NOMO-1 (cell line): Measurements from ENCODE around the gene ENOSF1.
A peak's percentile ranks its signal among the peaks of the same experiment; 100 is the strongest.
"Not testable (repeated sequence)": the region's sequence is repeated elsewhere in the genome, so short reads cannot be mapped to it uniquely, and the experiment has no call there.

Experiments used
- DNase-seq, 2 experiments: peaks; one replicate each; lab custom pipeline; 2025; ENCODE audit not compliant: unreplicated experiment in 2 of 2; lab: John Stamatoyannopoulos, UW

ENOSF1 gene, protein sequence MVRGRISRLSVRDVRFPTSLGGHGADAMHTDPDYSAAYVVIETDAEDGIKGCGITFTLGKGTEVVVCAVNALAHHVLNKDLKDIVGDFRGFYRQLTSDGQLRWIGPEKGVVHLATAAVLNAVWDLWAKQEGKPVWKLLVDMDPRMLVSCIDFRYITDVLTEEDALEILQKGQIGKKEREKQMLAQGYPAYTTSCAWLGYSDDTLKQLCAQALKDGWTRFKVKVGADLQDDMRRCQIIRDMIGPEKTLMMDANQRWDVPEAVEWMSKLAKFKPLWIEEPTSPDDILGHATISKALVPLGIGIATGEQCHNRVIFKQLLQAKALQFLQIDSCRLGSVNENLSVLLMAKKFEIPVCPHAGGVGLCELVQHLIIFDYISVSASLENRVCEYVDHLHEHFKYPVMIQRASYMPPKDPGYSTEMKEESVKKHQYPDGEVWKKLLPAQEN

GRCh38 chr18:712401-713134 is at the start of gene ENOSF1:
Gene ENOSF1 (minus strand): TSS chr18:712630. CDS start chr18:712587, 43 bp downstream.
- DNase-seq: peak; percentile 36 to 66

- DNase-seq: not testable (repeated sequence)
These were observed 47.4 kb upstream of the ENOSF1 start for GRCh38 chr18:759864-760263.

GRCh38 chr18:755506-755905 is 43.1 kb upstream of the ENOSF1 start:
- no peak for DNase-seq

DNA sequence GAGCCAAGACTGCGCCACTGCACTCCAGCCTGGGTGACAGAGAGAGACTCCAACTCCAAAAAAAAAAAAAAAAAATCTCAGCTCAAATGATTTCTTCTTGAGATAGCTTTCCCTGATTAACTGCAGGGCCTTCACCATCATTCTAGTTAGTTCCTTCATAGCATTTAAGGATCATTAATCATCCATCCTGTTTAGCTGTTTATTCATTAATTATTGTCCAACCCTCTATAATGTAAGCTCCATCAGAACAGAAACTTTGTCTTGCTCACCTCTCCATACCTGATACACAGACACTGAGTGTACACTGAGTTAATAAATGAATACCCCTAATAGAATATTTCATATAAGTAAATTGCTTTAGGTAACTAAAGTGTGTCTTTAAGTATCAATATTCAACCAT is 42.2 kb upstream of the ENOSF1 start:
- no peak for DNase-seq

DNA sequence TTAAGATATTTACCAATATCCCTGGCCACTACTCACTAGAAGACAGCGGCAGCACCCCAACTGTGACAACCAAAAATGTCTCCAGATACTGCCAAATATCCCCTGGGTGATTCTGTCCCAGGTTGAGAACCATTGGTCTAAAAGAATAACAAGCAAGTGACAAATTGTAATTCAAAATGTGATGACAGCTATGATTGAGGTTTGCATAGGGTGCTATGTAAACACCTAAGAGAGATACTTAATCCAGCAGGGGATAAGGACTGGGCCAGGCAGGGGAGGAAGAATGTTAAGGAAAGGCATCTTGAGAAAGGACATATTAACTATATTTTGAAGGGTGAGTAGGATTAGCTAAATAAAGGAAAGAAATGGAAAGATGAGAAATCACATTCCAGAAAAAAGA is 38.0 kb upstream of the ENOSF1 start:
- no peak for DNase-seq

- no peak for DNase-seq
These were observed 32.6 kb upstream of the ENOSF1 start for GRCh38 chr18:744832-745597.

GRCh38 chr18:741931-742512 is 29.6 kb upstream of the ENOSF1 start:
- DNase-seq: peak in 1 of 2 experiments; percentile 50

GRCh38 chr18:732371-732770 is 19.9 kb upstream of the ENOSF1 start:
- no peak for DNase-seq

GRCh38 chr18:731185-731584 is 18.8 kb upstream of the ENOSF1 start:
- no peak for DNase-seq

- DNase-seq: no peak
These were observed 18.3 kb upstream of the ENOSF1 start for GRCh38 chr18:730692-731091.

DNA sequence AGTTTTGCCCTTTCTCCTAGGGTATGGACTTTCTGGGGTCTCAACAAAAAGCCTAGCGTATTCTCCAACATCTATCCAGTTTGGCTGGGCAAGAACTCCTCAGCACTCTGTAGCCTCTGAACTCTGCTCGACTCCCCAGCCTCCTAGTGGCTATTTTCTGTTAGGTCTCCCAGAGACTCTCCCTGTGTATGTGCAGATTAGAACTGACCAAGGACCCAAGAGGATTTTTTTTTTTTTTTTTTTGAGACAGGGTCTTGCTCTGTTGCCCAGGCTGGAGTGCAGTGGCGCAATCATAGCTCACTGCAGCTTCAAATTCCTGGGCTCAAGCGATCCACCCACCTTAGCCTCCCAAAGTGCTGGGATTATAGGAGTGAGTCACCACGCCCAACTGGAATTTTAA is 17.7 kb upstream of the ENOSF1 start:
- not testable (repeated sequence) for DNase-seq

- peak in 1 of 2 experiments; percentile 13 for DNase-seq
These were observed 13.2 kb upstream of the ENOSF1 start for GRCh38 chr18:725646-726045.

DNA sequence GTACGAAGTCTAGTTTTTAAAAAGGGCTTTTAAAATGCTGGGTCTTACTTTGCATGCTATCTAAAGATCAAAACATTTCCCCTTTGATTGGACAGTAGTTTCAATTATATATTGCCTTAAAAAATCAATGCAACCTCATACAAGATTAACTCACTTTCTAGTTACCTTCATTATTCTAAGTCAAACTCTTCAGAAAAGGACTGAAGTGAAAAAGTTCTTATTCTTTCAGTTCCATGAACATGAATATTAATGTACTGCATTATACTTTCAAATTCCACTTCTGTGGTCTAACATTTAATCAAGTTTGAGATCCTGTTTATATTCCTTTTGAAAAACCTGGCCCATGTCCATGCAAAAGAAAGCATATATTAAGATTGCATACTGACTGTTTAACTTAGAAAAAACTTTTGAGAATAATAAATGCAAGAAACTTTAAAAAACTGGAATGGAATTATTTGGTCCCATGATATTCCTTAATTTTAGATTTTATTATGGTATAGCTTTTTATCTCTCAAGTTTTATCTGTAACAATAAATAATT is 11.2 kb upstream of the ENOSF1 start:
- DNase-seq: no peak

GRCh38 chr18:717003-717402 is 4.6 kb upstream of the ENOSF1 start:
- DNase-seq: no peak

DNA sequence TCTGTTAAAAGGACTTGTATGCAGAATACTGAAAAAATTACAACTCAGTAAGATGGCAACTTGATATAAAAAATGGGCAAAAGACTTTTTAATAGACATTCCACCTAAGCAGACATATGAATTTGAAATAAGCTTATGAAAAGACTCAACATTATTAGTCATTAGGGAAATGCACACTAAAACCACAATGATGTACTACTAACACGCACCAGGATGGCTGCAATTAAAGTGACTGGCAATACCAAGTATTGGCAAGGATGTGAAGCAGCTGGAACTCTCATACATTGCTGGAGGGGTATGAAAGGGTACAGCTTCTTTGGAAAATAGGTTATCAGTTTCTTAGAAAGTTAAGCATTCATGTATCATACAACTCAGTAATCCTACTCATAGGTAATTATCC is 3.2 kb upstream of the ENOSF1 start:
- no peak for DNase-seq

- DNase-seq: no peak
These were observed 683 bp upstream of the ENOSF1 start for GRCh38 chr18:713135-713490.

DNA sequence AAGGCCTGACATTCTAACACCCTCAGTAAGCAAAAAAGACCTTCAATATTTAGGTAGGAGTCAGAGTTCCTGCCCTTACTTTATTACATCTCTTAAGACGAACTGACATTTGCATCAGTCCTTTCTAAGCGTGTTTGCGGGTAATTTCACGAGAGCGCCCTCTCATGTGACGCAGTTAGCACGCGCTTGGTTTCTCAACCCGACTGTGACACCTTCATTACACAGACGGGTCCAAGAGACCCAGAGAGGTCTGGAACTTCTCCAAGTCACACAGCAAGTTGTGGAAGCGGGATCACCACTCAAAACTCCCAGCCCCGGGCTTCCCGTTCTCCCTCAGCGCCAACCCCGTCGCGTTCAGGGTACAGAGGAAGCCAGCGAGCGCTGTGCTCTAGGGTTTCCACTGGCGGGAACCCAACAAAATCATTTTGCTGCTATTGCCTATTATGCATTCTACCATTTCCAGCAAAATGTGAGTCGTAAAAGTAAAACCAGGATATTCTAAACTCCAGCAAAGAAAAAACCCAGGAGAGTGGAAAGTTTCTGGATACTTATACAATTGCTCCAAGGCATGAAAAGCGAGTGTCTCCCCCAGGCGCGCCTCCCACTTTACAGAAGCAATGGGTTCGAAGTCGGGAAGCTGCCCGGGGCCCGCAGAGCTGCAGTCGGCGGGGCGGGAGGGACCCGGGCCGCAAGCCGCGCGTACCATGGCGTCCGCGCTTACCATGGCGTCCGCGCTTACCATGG is 601 bp downstream of the ENOSF1 start:
- DNase-seq: peak; percentile 2 to 49

DNA sequence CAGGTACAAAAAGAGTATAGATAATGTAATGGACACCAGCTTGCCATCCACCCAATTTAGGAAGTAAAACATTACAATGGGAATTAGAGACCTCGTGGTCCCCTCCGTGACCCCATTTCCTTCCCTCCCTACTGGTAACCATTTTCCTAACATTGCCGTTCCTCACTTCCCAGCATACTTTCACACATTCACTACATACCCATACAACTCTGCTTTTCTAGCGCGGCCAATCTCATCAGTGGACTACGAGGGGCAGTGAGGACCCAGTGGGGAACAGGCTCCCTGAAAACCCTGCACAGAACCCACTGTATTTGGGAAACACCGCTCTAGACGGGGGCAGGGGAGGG is 1.1 kb downstream of the ENOSF1 start:
- no peak for DNase-seq

GRCh38 chr18:710418-711300 is 1.8 kb downstream of the ENOSF1 start:
- DNase-seq: no peak
